Muscle of arm (tissue), 12 donors: ENCODE measurements around the gene IL17F. TPM values are rescaled to one million over a fixed set of nuclear protein-coding genes. Genes with fewer than 3 reads are reported as not detected.

Source experiments
- DNase-seq: peaks from one replicate; pipeline ENCODE4 v3.0.0-alpha.2; 2013
- polyA plus RNA-seq, 12 donors: library from polyadenylated mRNA; unstranded; fragments of 120-200 nt; gene quantifications; one replicate each; pipeline ENCODE4 v1.2.1, GENCODE V29; 2013; ENCODE audit not compliant: insufficient read length in 12 of 12

The IL17F gene
- polyA plus RNA-seq, 12 donors: not detected

- DNase-seq: no peak
Measured at GRCh38 chr6:52190409-52190808, 53.9 kb downstream of the IL17F start.

GRCh38 chr6:52189974-52190373 is 54.3 kb downstream of the IL17F start:
- DNase-seq: no peak

GRCh38 chr6:52187098-52187497 is 57.2 kb downstream of the IL17F start:
- DNase-seq: no peak

Other genes with a start within 250 kb of the IL17F start
- gene PKHD1, start 156.9 kb downstream of the IL17F start, polyA plus RNA-seq: 10 to 100 TPM in 1 of 12 donors, 1 to 10 TPM in 10, not detected in 1; 2.2 to 10.4 (median 5.1) TPM
- not detected for gene IL17A, start 58.1 kb downstream of the IL17F start, polyA plus RNA-seq
- 10 to 100 TPM in 11 of 12 donors, not detected in 1; 35.7 to 63.8 (median 44.9) TPM for gene MCM3, start 40.2 kb upstream of the IL17F start, polyA plus RNA-seq
- gene PAQR8, start 117.7 kb upstream of the IL17F start, polyA plus RNA-seq: 10 to 100 TPM in 1 of 12 donors, 1 to 10 TPM in 10, not detected in 1; 4.4 to 12.8 (median 6.7) TPM
- 10 to 100 TPM in 11 of 12 donors, not detected in 1; 14.4 to 72.6 (median 23.4) TPM for gene EFHC1, start 175.8 kb upstream of the IL17F start, polyA plus RNA-seq